ENCODE data around the gene KIR3DL2. TPM values are rescaled to one million over a fixed set of nuclear protein-coding genes. Genes with fewer than 3 reads are reported as not detected.
"Not testable (repeated sequence)": the region's sequence is repeated elsewhere in the genome, so short reads cannot be mapped to it uniquely, and the experiment has no call there.

The KIR3DL2 gene
- total RNA-seq, 4 donors from 2014 or later, result not detected

GRCh38 chr19:54902061-54902460 is 51.8 kb downstream of the KIR3DL2 start:
- DNase-seq (ENCODE audit: low spot score in 2 of 2), result no peak
- TF ChIP-seq POLR2A (IDR thresholded peaks at IDR 0.05) (no peak), EP300 (IDR thresholded peaks at IDR 0.05) (no peak), CTCF (IDR thresholded peaks at IDR 0.05) (no peak), POLR2AphosphoS5 (IDR thresholded peaks at IDR 0.05) (no peak)

GRCh38 chr19:54903303-54903702 is 53.1 kb downstream of the KIR3DL2 start:
- Histone ChIP-seq H3K27ac (no peak overlapping the region), H3K4me3 (no peak overlapping the region), H3K36me3 (no peaks in the 10 kb centered on the region), H3K27me3 (peaks cover 11% of the 10 kb centered on the region), H3K4me1 (no peaks in the 10 kb centered on the region), H3K9me3 (no peaks in the 10 kb centered on the region)
- no peak for DNase-seq (ENCODE audit: low spot score in 2 of 2)
- WGBS, result 90% methylated on average over 6 of the region's 6 CpGs
- TF ChIP-seq POLR2AphosphoS5 (IDR thresholded peaks at IDR 0.05), result no peak
- no peak for TF ChIP-seq POLR2A (IDR thresholded peaks at IDR 0.05)
- no peak for TF ChIP-seq EP300 (IDR thresholded peaks at IDR 0.05)
- no peak for TF ChIP-seq CTCF (IDR thresholded peaks at IDR 0.05)

More at GRCh38 chr19:54902061-54902460, 51.8 kb downstream of the KIR3DL2 start:
- Histone ChIP-seq H3K27me3 (peaks cover 11% of the 10 kb centered on the region), H3K4me1 (no peaks in the 10 kb centered on the region), H3K27ac (no peak overlapping the region), H3K4me3 (no peak overlapping the region), H3K9me3 (no peaks in the 10 kb centered on the region), H3K36me3 (no peaks in the 10 kb centered on the region)
- 44% methylated on average over 3 of the region's 3 CpGs for WGBS

- H3K4me1 ChIP-seq; H3K36me3 ChIP-seq; DNase-seq (ENCODE audit: low spot score in 2 of 2); H3K4me3 ChIP-seq; H3K27ac ChIP-seq; H3K9me3 ChIP-seq: not testable (repeated sequence)
- H3K27me3 ChIP-seq, result peaks cover 10% of the 10 kb centered on the region
- WGBS, result 73% methylated on average over 4 of the region's 4 CpGs
These were observed 54.0 kb downstream of the KIR3DL2 start for GRCh38 chr19:54904261-54904660.

GRCh38 chr19:54905421-54905802 is 55.2 kb downstream of the KIR3DL2 start:
- Histone ChIP-seq H3K9me3 (no peaks in the 10 kb centered on the region), H3K27me3 (peaks cover 7% of the 10 kb centered on the region), H3K27ac (no peak overlapping the region), H3K4me3 (no peak overlapping the region), H3K36me3 (no peaks in the 10 kb centered on the region), H3K4me1 (no peaks in the 10 kb centered on the region)
- no peak for TF ChIP-seq EP300 (IDR thresholded peaks at IDR 0.05)
- no peak for TF ChIP-seq POLR2AphosphoS5 (IDR thresholded peaks at IDR 0.05)
- TF ChIP-seq CTCF (IDR thresholded peaks at IDR 0.05), result no peak
- no peak for TF ChIP-seq POLR2A (IDR thresholded peaks at IDR 0.05)
- WGBS, result 36% methylated on average over 5 of the region's 5 CpGs
- no peak for DNase-seq (ENCODE audit: low spot score in 2 of 2)

DNA sequence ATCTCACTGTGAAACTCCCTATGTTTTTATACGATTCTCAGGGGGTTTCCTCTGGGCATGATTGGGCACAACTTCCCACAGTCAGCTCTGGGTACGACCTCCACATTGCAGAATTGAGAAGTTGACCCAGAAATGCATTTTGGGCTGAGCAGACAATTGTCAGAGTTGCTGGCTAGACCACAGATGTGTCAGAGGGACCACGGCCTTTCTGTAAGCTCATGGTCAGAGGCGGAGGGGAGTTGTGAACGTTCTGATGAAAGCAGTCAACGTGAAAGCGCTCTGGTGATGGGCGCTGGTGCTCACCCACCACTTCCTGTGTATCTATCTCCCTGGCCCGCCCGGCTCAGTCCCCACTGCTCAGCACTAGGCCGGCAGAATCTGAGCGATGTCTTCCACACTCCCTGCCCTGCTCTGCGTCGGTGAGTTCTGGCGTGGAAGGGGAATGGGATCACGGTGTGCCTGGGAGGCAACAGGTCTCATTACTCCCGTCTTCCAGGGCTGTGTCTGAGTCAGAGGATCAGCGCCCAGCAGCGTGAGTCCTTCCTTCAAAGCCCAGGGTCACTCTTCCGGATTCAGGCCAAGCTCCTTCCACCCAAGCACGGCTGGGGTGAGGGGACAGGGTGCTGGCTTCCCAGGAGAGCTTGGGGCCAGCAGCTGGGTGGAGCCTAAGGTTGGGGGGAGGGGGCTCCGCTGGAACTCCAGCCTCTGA is 55.7 kb downstream of the KIR3DL2 start, which contains the start of gene NCR1:
TSS of gene NCR1 (plus strand) at position 346 of the 709 bp plus-strand sequence. CDS start at position 386, 40 bp downstream.
- no peaks in the 10 kb centered on the region for H3K36me3 ChIP-seq
- H3K4me1 ChIP-seq, result no peaks in the 10 kb centered on the region
- peaks cover 7% of the 10 kb centered on the region for H3K27me3 ChIP-seq
- no peak within 1 kb of the TSS for H3K27ac ChIP-seq
- no peak within 1 kb of the TSS for H3K4me3 ChIP-seq
- H3K9me3 ChIP-seq, result no peaks in the 10 kb centered on the region
- no peak for DNase-seq (ENCODE audit: low spot score in 2 of 2)
- WGBS, result 32% methylated on average over 17 of the region's 22 CpGs
- TF ChIP-seq POLR2A (IDR thresholded peaks at IDR 0.05), result no peak
- TF ChIP-seq POLR2AphosphoS5 (IDR thresholded peaks at IDR 0.05), result no peak
- TF ChIP-seq CTCF (IDR thresholded peaks at IDR 0.05), result no peak
- no peak for TF ChIP-seq EP300 (IDR thresholded peaks at IDR 0.05)
